Activated effector memory CD4-positive, alpha-beta T cell treated with anti-CD3 and anti-CD28 coated beads, Interleukin-2, amount 50 U/mL, for 16 hours (primary cell): ENCODE results near the gene FASLG.
A peak's percentile ranks its signal among the peaks of the same experiment; 100 is the strongest.

Experiments
- DNase-seq: peaks from one replicate; pipeline ENCODE4 v3.0.0-alpha.2; 2020

Gene FASLG

DNA sequence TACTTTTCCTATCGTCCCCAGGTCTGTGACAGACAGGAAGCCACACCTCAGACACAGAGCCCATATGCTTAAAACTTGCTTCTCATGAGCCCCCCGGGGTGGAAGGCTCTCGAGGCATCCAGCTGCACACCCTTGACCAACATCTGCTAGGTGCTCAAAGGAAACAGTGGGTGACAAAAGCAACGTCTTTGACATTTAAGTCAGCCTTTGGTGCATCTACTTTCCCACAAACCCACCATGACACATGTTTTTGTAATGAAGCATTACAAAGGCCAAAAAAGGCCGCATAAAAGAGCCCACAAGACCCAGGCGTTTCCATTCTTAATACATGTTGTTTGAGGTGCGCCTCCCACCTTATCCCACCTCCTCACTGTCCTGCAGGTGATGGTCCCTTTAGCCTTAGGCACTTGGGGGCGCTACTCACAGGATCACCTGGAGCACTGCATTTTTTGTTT is 11.8 kb upstream of the FASLG start:
- DNase-seq: no peak

DNA sequence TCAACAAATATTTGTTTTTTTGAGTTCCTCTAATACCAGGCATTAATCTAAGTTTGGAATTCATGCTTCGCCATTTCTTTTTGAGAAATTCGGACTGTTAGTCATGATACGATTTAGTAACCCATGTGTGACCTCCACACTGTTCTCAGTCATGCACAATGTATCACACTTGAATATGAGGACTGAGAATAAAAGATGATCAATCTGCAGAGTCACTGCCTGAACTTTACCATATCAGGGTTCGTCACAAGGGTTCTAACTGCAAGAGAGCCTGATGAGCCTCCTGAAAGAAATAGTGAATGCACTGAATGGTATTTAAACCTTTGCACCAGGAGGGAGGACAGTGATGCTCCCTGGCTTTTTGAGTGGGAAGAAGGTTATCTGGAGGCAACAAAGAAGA is 10.9 kb upstream of the FASLG start:
- no peak for DNase-seq

DNA sequence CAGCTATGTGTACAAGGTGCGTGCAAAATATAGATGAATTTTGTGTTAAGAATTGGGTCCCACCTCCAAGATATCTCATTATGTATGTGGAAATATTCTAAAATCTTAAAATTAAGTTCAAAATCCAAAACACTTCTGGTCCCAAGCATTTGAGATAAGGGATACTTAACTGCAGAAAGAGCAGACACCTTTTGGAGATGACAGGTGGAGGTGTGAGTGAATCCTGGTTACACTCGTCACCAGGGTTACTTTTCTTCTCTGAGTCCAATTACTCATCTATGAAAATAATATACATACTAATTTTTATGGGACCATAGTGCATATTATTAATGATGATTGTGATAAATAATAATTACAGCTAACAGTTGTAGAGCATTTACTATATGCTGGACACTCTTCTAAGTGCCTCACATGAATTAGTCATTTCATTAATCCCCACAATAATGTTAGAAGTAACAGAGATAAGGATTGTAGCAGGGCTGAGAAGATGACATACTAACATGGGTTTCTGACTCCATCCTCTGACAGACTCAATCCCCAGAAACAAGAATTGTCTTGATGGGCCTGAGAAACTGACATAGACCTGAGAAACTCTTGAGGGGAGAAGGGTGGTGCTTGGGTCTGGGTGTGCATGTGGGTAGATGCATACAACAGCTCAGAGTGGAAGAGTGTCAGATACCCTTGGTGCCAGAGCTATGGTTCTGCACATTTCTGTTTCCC is 8.3 kb upstream of the FASLG start:
- DNase-seq: no peak

GRCh38 chr1:172653015-172653709 is 5.7 kb upstream of the FASLG start:
- DNase-seq: no peak

GRCh38 chr1:172654535-172654934 is 4.4 kb upstream of the FASLG start:
- DNase-seq: no peak

GRCh38 chr1:172656576-172656975 is 2.3 kb upstream of the FASLG start:
- DNase-seq: no peak

DNA sequence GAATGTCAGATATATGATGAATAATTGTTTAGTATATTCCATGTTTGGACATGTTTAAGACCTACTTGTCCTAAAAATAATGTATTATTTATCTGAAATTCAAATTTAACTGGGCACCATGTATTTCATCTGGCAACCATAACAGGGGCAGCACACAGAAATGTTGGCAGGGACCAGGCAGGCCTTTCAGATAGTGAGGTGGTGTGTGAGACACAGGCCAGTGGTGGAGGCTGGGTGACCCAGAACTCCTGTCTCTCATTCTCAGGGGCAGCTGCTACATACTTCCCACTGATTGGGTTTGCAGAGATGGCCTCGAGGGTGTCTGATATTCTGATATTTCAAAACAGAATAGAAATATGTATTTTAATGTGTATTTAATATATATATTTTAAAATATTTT is 1.3 kb upstream of the FASLG start:
- no peak for DNase-seq

GRCh38 chr1:172661107-172661506 is 2.2 kb downstream of the FASLG start:
- DNase-seq: no peak

DNA sequence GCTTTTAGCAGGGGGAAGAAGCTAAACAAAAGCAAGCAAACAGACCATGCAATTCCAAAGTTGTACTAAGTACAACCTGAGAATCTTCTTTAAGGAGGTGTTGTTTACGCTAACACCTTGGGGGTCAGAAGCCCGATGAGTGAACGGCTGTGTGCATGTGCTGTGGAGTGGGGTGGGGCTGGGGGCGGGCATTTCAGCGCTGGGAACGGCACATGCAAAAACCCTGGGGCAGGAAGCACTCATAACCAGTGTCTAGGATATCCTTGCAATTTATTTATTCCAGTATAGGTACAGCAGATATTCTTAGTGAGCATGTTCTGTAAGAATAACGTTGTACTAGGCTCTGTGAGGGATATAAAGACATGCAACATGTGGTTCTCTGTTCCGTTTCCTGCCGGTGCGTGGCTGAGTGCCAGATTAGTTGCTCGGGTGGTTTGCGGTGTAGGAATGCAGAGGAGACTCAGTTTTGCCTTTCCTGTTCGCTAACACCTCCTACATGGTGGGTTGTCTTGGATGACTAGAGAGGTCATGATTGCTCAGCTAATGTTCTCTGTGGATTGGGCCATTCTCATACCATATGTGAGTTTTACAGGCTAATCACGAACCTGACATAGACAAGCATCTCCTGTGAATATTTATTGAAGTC is 3.7 kb downstream of the FASLG start:
- peak; percentile 94 for DNase-seq

GRCh38 chr1:172663732-172664131 is 4.8 kb downstream of the FASLG start:
- no peak for DNase-seq

- no peak for DNase-seq
These were observed 9.2 kb downstream of the FASLG start for GRCh38 chr1:172668097-172668496.

GRCh38 chr1:172669011-172669410 is 10.1 kb downstream of the FASLG start:
- no peak for DNase-seq

DNA sequence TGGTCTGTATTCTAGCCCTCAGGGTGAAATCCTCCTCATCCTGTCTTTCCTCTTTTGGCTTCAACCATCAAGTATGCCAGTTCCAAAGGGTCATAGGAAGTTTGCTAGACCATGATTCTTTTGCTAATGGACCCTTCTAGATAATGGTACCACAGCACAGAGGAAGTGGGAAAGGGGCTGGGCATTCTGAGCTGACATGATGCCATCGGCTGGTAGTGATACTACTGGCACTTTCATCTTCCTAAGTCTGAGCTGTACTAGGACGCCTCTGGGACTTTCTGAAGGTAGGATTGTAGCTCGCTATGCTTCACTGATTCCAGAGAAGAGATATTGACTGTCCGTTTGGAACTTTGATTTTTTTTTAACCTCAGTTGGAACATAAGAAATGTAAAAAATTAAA is 11.4 kb downstream of the FASLG start:
- DNase-seq: no peak

DNA sequence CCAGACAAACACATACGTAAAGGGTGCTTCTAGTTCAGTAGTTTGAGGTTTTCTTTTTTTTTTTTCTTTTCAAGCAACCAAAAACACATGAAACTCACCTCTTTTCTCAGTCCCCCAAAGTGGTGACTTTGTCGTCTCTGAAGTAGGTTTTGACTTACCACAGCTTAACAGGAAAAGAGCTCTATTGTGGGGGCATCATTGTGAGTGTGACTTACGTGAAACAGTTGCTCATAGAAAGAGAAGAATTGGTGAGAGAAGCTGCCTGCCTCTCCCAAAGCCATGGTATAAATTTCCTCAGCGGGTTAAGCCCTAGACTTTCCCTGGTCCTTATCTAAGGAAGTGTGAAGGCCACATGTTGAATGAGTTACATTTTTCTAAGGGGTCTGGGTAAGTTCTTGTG is 11.9 kb downstream of the FASLG start:
- no peak for DNase-seq

DNA sequence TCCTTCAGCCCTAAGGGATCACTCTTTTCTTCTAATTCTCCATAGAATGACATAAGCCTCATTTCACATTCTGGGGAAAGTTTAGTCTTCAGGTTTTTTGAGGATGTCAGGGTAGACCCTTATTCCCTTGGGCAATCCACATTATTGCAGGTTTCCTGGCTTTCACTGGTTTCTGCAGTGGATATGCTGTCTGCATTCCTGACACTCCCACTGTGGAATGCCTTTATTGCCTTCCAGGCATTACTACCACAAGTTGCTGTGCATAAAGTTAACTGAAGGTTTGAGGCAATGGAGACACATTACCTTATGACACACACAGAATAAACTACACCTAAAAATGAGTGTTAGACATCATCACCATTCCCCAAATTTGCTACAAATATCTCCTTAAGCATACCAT is 12.7 kb downstream of the FASLG start:
- DNase-seq: no peak

- DNase-seq: no peak
These were observed 13.8 kb downstream of the FASLG start for GRCh38 chr1:172672720-172673119.

DNA sequence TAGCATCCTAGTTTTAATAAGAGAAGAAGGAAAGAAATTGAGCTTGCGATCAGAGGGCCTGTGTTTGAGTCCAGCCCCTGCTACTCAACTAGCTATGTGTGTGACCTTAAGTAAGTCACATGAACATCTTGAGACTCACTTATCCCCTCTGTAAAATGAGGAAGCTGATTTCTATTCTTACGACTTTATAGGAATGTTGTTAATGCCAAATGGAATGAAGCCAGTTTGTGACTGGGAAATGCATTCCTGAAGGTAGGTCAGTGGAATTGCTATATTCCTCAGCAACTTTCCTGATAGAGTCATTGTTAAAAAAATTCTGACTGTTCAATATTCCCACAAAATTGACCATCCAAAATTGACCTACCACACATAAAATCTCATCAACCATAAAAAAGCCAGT is 14.9 kb downstream of the FASLG start:
- no peak for DNase-seq

DNA sequence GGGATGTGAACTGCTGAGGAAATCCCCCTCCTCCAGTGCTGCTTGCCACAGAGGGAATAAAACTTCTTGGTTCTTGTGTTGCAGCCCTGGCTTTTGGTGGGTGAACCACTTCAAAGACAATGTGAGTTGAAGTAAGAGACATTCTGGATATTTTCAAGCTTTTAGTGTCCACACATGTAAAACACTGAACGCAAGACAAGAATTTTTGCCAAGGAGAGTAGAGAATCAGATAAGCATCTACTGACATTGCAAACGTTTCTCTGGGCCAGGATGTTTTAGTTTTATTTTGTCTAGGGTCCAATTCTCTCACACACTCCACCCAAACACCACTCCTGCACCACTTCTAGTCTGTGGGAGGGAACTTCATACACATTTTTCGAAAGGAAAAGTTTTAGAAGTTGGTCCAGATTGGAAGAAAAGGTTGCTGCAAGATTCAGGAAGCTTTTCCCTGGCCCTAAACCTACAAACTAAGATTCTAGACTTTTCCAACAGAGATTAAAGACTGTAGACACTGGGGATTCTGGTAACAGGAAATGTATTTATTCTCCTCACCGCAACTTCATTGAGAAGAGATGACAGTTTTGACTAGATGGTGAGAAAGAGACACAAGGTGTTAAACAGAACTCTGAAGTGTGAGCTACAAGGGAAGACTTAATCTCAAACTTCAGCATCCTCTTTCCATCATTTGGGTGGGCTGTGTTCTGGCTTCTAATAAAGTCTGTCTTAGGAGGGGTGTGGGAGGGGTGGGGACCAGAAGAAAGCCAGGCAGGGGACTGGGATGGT is 16.1 kb downstream of the FASLG start:
- DNase-seq: no peak

- DNase-seq: no peak
These were observed 20.3 kb downstream of the FASLG start for GRCh38 chr1:172679000-172679772.

DNA sequence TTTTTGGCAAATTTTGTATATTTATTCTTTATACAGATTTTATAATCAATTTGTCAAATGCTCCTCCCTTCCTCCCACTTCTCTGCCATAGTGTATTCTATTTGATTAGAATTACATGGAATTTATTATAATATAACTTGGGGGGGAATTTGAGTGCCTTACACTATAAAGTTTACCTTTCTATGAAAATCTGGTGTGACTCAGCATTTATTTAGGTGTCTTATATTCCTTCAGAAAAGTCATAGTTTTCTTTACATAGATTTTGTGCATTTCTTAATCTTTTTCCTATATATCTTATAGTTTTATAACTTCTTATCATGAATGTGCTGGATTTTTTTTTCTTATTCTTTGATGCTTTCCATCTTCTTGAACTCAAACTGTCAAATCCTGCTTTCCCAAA is 21.3 kb downstream of the FASLG start:
- no peak for DNase-seq

- DNase-seq: no peak
These were observed 21.9 kb downstream of the FASLG start for GRCh38 chr1:172680733-172681275.

DNA sequence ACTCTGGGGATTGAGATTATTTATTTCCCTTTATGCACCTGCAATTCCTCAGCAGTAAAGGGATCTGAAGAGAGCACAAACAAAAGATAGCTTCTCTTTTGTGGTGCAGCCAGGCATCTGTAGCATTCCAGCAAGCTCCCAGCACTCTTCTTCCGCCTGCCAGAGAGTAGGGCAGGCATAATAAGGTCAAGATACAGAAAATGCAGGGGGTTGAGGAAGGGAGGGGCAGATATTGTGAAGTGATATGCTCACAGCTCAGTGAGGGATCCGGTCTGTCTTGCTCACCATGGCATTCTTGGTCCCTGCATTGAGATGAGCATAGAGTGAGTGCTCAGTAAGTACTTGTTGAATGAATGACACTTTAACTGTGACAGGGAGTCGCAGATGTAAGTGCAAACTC is 23.9 kb downstream of the FASLG start:
- no peak for DNase-seq
